Endothelial cell of umbilical vein (primary cell): Measurements from ENCODE around the gene NCOA3.

ENCODE experiments used
- JUN ChIP-seq: IDR thresholded peaks from 2 replicates; pipeline ENCODE4 v1.6.1; 2011; ENCODE audit warnings: borderline replicate concordance, low read depth; ENCODE audit not compliant: insufficient read length, insufficient read depth
- POLR2A ChIP-seq: IDR thresholded peaks from 2 replicates; pipeline ENCODE4 v1.6.1; 2012; ENCODE audit warnings: low read depth, mild to moderate bottlenecking, control low read depth, low read length
- TF ChIP-seq, protein P1 (sequence below), 2 donors: IDR thresholded peaks; 1 replicate in 1 of 2; 2 replicates in 1 of 2; pipeline ENCODE4 v1.5.1; 2011; ENCODE audit warnings: low read length in 2 of 2, mild to moderate bottlenecking in 2 of 2, moderate library complexity in 2 of 2, control low read depth in 1 of 2, inconsistent platforms in 1 of 2, low read depth in 1 of 2; ENCODE audit not compliant: insufficient read depth in 1 of 2; ENCODE audit errors: extremely low read depth in 1 of 2
- TF ChIP-seq, protein P2 (sequence below): IDR thresholded peaks from 2 replicates; pipeline ENCODE4 v1.6.1; 2011; ENCODE audit not compliant: insufficient read depth, insufficient read length

DNA sequence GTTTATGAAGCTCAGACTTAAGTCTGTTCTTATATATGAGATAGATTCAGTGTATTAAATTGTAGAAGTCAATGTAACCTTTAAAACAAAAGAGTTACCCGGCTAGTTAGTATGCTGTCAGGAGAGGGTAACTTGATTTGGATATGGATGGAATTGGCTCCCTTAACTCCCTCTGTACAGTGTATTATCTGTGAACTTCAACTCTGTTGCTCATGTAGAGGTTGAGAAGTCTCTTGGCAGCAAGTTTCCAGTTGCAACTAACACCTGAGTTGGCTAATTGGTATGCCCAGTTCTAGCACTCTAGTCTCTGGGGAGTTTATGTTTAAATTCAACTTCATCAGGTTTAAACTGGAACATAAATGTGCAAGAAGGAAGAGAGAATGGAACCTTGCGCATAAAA lies 111.0 kb downstream of the NCOA3 start:
- TF ChIP-seq, protein P1, sequence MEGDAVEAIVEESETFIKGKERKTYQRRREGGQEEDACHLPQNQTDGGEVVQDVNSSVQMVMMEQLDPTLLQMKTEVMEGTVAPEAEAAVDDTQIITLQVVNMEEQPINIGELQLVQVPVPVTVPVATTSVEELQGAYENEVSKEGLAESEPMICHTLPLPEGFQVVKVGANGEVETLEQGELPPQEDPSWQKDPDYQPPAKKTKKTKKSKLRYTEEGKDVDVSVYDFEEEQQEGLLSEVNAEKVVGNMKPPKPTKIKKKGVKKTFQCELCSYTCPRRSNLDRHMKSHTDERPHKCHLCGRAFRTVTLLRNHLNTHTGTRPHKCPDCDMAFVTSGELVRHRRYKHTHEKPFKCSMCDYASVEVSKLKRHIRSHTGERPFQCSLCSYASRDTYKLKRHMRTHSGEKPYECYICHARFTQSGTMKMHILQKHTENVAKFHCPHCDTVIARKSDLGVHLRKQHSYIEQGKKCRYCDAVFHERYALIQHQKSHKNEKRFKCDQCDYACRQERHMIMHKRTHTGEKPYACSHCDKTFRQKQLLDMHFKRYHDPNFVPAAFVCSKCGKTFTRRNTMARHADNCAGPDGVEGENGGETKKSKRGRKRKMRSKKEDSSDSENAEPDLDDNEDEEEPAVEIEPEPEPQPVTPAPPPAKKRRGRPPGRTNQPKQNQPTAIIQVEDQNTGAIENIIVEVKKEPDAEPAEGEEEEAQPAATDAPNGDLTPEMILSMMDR (IDR thresholded peaks at IDR 0.05; ENCODE audit: extremely low read depth in 1 of 2, insufficient read depth in 1 of 2, low read depth in 1 of 2, low read length in 2 of 2) = no peak
- TF ChIP-seq, protein P2, sequence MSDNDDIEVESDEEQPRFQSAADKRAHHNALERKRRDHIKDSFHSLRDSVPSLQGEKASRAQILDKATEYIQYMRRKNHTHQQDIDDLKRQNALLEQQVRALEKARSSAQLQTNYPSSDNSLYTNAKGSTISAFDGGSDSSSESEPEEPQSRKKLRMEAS = no peak
- no peak for TF ChIP-seq POLR2A
- no peak for TF ChIP-seq JUN
